GM10266 (cell line): Measurements from ENCODE around the gene NACC2.
"Not testable (repeated sequence)": the region's sequence is repeated elsewhere in the genome, so short reads cannot be mapped to it uniquely, and the experiment has no call there.

Experiments used
- DNase-seq: peaks from one replicate; pipeline ENCODE4 v3.0.0; 2012; ENCODE audit errors: extremely low spot score
- TF ChIP-seq, protein P1 (sequence below): IDR thresholded peaks from 2 replicates; pipeline ENCODE4 v1.5.1; 2012; ENCODE audit warnings: mild to moderate bottlenecking, low read depth; ENCODE audit not compliant: control insufficient read depth, insufficient read depth; ENCODE audit errors: missing control alignments

The NACC2 gene

GRCh38 chr9:136031741-136032730 lies 63.1 kb downstream of the NACC2 start:
- DNase-seq = no peak
- TF ChIP-seq, protein P1, sequence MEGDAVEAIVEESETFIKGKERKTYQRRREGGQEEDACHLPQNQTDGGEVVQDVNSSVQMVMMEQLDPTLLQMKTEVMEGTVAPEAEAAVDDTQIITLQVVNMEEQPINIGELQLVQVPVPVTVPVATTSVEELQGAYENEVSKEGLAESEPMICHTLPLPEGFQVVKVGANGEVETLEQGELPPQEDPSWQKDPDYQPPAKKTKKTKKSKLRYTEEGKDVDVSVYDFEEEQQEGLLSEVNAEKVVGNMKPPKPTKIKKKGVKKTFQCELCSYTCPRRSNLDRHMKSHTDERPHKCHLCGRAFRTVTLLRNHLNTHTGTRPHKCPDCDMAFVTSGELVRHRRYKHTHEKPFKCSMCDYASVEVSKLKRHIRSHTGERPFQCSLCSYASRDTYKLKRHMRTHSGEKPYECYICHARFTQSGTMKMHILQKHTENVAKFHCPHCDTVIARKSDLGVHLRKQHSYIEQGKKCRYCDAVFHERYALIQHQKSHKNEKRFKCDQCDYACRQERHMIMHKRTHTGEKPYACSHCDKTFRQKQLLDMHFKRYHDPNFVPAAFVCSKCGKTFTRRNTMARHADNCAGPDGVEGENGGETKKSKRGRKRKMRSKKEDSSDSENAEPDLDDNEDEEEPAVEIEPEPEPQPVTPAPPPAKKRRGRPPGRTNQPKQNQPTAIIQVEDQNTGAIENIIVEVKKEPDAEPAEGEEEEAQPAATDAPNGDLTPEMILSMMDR = no peak

DNA sequence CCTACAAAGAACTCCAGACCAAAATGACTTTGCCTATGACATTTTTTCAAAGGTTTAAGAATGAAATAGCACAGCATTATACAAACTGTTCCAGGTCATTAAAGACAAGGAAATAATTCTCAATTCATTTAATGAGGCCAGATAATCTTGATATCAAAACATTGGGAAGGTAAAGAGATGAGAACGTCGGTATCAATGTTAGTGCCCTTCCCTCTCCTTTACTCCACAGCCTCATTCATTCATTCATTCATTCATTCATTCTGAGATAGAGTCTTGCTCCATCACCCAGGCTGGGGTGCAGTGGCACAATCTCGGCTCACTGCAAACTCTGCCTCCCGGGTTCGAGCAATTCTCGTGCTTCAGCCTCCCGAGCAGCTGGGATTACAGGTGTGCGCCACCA lies 64.0 kb downstream of the NACC2 start:
- DNase-seq = no peak
- TF ChIP-seq, protein P1 = no peak

GRCh38 chr9:136029556-136029955 lies 65.5 kb downstream of the NACC2 start:
- no peak for DNase-seq
- TF ChIP-seq, protein P1 = no peak

- no peak for DNase-seq
Observed at GRCh38 chr9:136028760-136029470, 66.2 kb downstream of the NACC2 start.

GRCh38 chr9:136026943-136027289 lies 68.2 kb downstream of the NACC2 start:
- DNase-seq = not testable (repeated sequence)

More at GRCh38 chr9:136028760-136029470, 66.2 kb downstream of the NACC2 start:
- TF ChIP-seq, protein P1 = no peak

DNA sequence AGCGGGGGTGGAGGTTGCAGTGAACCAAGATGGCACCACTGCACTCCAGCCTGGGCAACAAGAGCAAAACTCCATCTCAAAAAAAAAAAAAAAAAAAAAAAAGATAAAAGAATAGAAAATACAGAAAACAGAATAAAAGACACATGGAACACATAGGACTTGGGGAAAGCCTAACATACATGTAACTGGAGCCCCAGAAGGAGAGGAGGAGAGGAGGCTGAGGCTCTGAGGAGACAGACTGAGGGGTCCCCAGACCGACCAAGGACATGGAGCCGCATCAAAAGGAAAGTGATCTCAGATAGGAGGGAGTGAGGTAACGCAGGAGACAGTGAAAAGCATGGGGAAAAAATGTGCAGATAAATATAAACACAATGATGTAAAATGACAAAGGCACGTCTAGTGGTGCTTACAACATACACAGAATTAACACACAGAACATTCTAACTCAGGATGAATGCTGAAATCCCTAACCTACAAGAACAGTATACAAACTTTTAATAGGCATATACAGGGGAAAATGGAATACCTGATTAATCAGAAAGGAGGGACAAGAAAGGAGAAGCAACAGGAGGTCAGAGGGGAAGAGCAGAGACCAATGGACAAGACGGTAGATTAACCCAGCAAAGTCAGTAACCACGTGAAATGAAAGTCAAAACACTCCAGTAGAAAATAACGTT lies 68.7 kb downstream of the NACC2 start:
- DNase-seq = no peak

DNA sequence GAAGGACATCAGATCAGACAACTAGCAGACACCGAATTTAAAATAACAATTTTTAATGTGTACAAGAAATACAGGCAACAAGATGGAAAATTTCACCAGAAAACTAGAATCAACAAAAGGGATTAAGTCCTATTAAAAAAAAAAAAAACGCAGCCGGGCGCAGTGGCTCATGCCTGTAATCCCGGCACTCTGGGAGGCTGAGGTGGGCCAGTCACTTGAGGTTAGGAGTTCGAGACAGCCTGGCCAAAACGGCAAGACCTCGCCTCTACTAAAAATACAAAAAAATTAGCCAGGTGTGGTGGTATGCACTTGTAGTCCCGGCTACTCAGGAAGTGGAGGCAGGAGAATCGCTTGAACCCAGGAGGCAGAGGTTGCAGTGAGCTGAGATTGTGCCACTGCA lies 69.6 kb downstream of the NACC2 start:
- DNase-seq = no peak
- TF ChIP-seq, protein P1 = no peak

More for the DNA sequence above, 68.7 kb downstream of the NACC2 start:
- TF ChIP-seq, protein P1 = no peak
